NCI-H460 (cell line): ENCODE results near the gene IQCE. TPM values are rescaled to one million over a fixed set of nuclear protein-coding genes. Genes with fewer than 3 reads are reported as not detected.

Source experiments
- DNase-seq: peaks from one replicate; pipeline ENCODE4 v3.0.0-alpha.2; 2016; ENCODE audit warnings: low read depth; ENCODE audit errors: extremely low read depth
- total RNA-seq: library from RNA; depleted of rRNA; stranded (reverse); fragments of >200 nt; shearing (Covaris generic); gene quantifications from 2 replicates; pipeline ENCODE4 v1.2.3, GENCODE V29; 2014

The IQCE gene
- total RNA-seq, 1 experiment from 2014 or later = 9.2 TPM

DNA sequence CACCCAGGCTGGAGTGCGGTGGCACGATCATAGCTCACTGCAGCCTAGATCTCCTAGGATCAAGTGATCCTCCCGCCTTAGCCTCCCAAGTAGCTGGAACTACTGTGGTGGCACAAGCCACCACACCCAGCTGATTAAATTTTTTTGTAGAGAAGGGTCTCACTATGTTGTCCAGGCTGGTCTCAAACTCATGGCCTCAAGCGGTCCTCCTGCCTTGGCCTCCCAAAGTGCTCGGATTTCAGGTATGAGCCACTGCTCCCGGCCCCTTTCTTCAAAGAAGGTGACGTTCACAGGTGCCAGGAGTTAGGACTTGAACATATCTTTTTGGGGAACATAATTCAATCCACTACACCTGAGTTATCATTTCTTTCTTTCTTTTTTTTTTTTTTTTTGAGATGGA is 70.1 kb downstream of the IQCE start:
- DNase-seq = no peak

DNA sequence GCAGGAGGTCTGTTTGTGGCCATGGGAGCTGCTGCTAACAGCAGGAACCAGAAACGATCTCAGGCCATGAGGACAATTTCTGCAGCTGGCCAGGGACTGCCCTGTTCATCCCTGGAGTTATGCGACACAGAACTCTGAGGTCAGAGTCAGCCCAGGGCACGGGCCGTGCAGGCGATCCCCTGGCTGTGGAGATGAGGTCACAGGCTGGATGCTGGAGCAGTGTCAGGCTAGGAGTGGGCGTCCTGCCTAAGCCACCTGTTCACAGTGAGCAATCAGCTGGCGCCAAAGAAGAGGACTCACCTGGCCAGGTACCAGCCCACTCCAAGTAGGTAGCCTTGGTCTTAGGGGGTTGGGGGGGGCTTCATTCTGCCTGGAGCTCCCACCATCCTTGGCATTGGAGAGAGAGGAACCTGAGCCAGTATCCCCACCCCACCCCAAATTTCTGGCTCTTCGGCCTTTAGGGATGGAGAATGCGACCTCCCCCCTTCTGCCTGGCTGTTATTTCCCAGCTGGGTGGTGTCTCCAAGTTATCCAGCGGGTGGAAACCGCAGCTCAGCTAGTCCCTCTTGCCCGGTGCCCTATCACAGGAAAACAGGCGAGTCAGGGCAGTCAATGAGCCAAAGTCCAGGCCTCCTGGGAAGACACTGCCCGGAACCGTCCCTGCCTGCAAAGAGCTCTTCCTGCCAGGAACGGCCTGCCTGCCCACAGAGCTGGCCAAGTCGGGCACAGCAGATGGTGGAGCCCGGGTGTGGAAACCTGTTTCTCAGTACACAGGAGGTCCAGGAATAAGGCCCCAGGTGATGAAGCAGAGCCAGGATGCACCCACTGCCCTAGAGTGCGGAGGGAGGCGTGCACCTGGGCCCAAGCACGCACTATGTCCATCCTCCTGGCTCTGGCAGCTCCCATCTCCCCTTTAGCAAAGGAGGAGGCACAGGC is 71.2 kb downstream of the IQCE start:
- no peak for DNase-seq

DNA sequence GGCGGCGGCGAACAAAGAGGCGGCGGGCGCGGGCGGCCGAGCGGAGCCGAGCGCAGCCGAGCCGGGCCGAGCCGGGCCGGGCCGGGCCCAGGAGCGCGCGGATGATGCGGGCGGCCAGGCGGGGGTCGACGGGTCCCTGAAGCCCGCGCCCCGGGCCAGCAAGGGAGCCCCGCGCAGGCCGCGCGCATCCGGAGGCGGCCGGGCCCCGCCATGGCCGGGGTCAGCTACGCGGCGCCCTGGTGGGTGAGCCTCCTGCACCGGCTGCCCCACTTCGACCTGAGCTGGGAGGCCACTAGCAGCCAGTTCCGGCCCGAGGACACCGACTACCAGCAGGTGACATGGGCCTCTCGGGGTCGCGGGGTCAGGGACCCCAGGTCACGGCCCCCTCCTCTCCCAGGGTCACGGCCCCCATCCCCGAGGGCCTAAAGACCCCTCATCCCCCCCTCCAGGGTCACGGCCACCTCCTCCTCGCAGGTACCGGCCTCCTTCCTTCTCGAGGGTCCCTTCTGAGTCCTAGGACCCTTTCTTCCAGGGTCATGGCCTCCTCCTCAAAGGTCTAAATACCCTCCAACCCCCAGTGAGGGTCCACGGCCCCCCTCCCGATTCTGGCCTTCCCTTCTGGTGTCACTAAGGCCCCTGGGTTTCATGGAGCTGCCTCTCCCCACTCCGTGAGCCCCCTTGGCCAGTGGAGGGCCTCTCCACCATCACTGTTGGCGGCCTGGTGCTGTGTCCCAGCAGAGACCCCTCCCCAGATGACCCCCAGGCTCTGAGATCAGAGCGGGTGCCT is 73.4 kb downstream of the IQCE start, which contains the start of gene TTYH3:
TSS of gene TTYH3 (plus strand) at position 41 of the 787 bp plus-strand sequence. CDS start at position 211, 170 bp downstream.
- DNase-seq = no peak

DNA sequence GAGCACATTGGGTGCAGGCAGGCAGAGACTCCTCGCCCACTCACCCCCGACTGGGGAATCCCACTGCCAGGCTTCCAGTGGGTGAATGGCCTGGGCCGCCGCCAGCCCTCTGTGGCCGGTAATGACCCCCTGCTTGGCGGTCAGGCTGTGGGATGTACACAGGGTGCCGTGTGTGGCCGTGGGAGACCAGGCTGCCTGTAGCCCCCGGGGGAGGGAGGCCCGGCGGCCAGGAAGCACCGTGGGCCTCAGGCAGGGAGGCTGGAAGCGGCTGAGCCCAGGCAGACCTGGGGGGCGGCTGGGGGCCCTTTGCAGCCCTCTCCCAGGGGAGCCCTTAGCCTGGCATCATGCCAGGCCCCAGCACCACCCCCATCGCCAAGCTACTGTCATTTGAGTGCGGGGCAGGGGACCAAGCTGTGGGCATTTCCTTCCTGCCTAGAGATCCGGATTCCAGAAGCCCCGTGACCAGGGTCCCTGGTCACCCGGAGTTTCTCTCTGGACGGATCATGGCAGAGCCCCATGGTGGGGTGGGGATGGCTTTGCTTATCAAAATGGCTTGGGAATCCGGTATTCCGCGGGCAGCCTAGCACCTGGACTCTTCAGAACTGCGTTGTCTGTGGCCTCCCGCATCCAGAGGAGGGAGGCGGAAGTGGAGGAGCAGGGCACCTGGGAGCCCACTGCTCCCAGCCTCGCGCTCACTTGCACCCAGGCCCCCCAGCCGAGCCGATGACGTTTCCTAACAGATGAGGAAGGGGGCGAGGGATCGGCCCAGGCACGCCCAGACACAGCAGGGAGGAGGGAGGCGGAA is 74.2 kb downstream of the IQCE start:
- no peak for DNase-seq

DNA sequence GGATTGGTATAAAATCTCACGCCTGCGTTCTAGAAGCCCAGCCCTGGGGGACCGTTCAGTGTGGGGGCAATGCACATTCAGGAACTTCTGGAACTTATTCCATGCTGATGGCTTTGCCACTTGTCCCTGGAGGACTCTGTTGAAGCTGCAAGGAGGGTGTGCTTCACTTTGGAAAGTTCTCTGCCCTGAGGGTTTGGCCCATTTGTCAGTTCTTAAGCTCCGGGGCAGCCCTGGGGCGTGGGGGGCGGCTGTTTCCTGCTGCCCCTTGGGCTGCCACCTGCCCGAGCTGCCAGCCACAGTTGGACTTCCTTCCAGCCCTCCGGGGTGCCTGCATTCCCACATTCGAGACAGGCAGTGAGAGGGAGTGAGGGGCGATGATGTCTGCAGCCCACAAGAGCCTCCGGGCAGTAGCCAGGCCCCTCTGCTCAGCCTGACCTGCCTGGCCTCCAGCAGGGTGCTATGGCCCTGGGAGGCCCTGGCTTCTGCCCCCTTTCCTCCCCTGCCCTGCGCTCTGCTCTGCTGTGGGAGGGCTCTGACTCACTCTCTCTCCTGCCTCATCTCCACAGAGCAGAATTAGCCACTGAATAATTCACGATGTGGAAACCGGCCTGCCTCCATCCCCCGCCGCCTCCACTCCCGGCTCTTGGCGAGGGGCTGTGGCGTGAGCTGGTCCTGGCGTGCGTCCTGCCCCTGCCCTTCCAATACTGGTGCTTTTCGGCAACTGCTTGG is 74.9 kb downstream of the IQCE start:
- DNase-seq = no peak

DNA sequence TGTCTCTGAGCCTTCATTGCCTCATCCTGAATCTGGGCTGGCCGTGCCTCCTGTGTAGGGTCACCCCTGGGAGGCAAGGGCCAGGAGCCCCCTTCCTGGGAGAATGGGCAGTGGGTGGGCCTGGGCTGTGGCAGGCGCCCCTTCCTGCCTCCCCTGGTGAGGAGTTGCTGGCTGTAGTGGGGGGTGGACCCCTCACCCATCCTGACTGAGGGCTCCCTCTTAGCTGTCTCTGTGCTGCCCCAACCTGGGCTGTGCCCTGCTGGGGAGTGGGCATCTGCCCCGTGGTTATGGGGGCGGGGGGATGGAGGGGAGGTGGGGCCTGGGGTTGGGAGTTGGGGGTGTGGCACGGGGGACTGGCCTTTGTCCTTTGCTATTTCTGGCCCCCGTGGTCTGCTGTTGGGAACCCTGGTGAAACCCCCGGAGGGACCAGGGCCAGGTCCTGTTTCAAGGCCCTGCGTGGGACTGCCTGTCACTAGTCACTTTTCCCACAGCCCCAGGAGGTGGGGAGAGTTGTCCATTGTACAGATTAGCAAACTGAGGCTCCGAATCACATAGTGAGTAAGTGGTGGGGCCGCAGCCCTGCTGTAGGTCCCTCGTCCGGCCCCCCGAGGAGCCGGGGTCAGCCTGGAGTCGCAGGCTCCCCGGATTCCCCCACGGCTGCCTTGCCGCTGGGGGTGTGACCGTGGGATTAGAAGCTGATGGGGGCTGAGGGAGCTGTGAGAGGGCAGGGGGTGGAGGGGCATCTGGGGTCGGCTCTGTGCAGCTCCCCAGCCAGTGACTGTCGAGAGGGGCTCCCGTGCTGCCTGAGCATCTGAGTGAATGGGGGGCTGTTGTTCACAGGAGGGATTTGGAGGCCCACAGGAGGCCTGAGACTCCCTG is 75.7 kb downstream of the IQCE start:
- DNase-seq = no peak

DNA sequence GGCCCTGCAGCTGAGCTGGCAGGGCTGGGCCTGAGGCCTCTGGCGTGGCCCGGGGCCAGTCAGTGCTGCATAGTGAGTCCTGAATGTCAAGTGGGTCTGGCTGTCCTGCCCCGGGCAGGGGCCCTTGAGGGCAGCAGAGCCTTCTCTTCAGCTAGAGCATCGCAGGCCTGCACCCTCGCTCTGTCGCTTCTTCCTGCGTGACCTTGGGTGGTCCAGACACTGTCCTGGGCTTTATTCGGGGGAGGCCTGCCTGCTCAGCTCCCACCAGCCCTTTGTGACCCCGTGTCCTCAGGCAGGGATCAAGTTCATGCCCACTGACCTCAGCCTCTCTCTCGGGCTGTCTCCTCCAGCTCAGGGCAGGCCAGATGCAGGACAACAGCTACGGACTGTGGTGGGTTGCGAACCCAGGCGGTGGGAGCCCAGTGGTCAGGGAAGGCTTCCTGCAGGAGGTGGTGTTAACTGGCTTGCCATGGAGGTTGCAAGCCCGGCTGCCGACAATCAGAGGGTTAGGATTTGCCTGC is 76.4 kb downstream of the IQCE start:
- no peak for DNase-seq

DNA sequence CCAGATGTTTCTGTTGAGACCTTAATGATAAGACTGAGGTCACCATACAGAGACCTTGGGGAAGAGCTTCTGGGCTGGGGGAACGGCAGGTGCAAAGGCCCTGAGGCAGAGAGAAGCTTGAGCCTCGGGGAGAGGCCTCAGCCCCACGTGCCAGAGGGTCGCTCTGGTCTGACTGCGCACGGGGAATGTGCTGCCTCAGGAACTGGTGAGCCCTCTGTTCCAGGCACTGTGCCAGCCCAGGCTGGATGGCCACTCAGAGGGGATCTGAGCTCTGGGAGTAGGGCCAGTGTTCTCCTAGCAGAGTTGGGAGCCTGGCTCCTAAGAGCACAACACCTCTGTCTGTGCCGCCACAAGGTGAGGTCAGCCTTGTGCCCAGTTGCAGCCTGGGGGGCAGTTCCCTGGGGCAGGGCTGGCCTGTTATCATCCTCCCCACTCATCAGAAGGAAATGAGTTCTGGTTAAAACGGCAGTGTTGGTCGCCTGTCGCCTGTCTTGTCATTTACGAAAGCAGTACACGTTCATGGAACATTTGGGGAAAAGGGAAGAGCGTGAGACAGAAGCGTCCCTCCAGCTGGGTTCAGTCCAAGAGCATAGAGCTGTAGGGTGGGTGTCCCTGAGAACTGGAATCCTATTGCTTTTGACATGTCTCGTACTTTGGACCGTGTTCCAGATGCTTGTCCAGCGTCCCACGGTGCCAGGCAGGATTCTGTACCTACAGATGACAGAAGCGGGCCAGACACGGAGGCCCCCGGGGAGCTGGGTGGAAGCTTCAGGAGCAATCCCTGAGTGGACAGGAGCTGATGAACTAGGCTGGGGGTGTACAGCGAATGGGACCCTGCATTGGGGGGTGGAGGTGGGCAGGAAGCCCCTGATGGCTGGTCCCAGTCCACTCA is 77.3 kb downstream of the IQCE start:
- no peak for DNase-seq

DNA sequence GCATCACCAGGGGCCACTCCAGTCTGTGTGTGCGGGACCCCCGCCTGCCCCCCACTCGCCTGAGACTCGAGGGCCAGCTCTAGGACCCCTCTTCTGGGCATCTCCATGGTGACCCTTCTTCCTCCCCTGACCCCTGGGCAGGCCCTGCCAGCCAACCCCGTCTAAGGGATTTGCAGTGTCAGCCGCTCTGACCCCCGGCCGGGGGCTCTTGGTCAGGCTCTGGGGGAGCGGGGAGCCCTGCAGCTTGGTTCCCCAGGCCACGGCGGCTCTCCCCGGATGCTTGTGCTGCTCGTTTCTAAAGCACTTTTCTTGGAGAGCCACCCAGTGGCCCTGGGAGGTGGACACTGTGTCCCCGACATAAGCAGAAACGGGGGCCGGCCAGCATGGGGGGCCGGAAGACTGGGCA is 78.3 kb downstream of the IQCE start:
- no peak for DNase-seq

DNA sequence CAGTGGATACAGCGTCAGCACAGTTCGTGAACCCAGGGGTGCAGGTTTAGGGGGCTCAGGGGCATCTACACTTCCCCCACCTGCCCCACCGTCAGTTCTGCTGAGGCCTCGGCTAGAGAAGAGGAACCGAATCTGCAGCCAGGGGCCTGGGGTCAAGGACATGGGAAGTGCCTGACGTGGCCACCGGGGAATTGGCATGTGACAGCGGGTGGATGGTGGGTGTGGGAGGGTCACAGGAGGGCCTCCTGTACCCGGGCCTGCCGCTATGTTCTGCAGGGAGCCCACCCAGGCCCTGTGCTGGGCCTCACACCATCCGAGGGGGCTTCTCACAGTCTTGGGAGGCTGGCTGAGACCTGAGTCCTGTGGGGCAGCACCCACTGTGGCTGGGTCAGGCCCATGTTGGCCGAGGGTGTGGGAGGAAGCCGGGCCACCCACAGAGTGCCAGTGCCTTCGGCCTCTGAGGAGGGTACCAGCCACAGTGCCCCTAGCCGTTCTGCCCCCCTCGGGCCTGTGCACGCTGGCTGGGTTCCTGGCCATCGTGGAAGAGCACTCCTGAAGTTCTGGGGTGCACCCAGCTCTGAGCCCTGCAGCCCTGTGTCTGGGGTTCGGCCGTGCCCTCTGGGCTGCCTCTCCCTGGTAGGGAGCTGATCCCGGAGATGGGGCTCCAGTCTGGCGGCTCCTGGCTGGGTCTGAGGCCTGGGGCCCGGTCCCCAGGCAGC is 78.9 kb downstream of the IQCE start:
- DNase-seq = no peak

DNA sequence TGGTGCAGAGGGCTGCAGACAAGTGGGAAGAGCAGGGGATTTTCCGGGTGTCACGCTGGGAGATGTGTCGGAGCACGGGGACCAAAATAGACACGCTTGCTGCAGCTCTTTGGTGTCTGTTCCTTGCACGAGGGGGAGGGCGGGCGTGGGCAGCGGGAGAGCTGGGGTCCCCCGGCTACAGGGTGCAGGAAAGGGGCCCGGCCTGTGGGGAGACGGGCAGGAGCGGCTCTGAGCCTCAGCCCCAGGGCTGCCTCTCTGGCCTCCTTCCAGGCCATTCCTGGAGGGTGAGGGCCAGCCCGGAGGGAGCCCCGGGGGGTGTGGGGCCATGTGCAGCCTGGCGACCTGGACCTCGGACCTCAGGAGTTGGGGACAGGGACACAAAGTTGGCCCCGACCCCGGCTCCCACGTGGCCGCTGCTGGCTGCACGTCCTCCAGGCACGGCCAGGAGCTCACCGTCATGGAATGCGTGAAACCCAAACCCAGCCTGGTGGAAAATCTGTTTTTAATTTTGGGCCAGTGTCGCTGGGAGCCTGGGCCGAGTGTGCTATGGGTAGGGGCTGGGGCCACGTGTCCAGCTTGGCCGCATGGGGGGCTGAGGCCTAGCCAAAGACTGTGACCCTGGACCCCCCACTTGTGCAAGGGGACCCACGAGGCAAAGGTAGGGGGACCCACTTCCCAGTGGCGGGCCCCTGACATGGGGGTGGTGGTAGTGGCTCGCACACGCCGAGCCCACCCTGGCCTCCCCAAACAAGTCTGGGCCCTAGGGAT is 79.6 kb downstream of the IQCE start:
- no peak for DNase-seq

DNA sequence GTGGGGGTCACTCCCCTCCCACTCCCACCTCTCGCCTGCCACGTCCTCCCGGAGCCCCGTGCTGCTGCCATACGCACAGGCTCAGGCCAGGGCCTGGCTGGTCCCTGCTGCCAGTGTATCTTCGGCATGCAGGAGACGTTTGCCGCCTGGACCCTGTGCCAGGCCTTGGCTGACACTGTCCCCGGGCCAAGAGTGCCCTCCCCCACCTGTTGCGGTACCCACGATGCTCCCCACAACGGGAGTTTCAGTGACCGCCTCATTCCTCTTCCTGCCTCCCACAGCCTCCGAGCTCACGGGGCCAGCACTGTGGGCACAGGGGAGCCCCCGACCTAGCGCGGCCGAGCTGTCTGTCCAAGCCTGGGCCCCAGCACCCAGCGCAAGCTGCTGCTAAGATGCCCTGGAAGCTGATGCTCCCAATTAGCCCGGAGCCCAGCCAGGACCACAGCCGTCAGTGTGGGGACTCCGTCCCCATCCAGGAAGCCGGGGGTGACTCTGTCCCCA is 80.5 kb downstream of the IQCE start:
- DNase-seq = no peak

DNA sequence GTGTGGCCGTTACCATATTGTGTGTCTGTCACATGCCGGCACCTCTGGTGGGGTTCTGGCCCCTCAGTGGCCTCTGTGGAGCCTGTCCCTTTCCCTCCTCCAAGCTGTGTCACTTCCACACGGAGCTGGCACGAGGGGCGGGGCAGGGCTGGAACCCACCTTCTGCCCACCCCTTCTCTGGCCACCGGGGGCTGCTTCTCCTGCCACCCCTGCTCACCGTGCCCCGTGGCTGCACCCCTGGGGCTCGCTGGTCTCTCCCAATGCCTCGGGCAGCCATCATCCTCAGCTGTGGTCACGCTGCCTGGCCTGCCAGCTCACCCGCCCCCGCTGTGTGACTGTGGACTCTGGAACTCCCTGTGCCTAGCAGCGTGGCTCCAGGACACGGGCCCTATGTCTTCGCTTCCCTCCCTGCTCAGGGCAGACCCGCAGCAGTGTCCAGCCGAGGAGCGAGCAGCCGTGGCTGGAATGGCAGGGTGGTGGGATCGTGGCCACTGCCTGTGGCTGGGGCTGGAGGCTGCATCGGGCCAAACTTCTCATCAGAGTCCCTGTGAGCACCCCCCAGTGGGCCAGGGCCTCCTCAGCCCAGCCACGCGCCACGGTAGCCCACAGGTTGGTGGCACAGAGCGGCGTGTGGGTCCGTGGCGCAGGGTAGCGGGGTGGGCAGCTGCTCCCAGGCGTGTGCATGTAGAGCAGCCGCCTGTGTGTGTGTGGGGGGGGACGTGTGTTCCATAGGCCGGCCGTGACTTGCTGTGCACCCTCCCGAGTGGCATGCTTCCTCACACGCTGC is 81.1 kb downstream of the IQCE start:
- no peak for DNase-seq

DNA sequence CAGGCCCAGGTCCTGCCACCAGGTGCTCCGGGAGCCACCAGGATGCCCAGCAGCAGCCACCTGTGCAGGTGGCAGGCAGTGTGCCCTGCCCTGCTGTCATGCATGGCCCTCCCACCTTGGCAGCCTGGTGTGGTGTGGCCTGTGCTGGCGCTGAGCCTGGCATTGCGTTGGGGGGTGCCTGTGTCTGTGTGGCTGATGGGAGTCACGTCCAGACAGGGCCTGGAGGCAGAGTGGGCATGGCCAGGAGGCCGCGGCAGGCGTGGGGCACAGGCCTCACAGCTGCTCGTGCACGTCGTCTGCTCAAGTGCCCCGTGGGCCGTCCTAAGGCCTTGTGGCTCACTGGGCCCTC is 81.7 kb downstream of the IQCE start:
- DNase-seq = no peak

DNA sequence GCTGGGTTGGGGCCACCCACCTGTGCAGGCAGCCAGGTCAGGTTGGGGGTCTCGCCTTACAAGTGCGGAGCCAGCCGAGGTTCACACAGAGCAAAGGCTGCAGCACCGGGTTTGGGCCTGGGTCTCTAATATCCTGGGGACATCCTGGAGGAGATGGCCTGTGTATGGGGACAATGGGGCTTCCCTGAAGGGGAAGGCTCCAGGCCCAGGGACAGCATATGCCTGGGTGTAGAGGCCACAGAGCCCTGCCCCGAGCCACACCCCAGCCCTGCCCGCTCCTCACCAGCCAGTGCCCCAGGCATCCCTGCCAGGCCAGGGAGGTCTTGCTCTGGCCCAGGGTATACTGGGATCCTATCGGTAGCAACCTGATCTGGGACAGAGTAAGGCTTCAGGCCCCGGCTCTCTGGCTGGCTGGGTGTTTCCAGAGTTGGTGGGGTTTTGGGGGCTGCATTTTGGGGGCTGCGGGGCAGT is 82.1 kb downstream of the IQCE start:
- no peak for DNase-seq
